Loucy (cell line): ENCODE results near the gene CLDN9.

Source experiments
- H2AFZ ChIP-seq: fragments of 200-600 bp; sonication (generic); 2 replicates; pipeline ENCODE4 v1.6.0; 2016; ENCODE audit warnings: antibody characterized with exemption, mild to moderate bottlenecking, low read length, moderate library complexity
- H3F3A ChIP-seq: fragments of 200-600 bp; 2 replicates; pipeline ENCODE4 v1.6.0; 2016; ENCODE audit warnings: antibody characterized with exemption, low read depth, mild to moderate bottlenecking
- H3K27me3 ChIP-seq: fragments of 200-600 bp; sonication (generic); 2 replicates; pipeline ENCODE4 v1.6.1; 2014; ENCODE audit warnings: low read length, mild to moderate bottlenecking; ENCODE audit not compliant: insufficient read depth, poor library complexity, severe bottlenecking
- H3K36me3 ChIP-seq: fragments of 200-600 bp; sonication (generic); 2 replicates; pipeline ENCODE4 v1.6.1; 2016; ENCODE audit warnings: low read length; ENCODE audit not compliant: insufficient read depth
- H3K4me1 ChIP-seq: fragments of 200-600 bp; sonication (generic); 2 replicates; pipeline ENCODE4 v1.5.1; 2014; ENCODE audit warnings: low read length, mild to moderate bottlenecking; ENCODE audit not compliant: insufficient read depth, poor library complexity, severe bottlenecking
- H3K4me2 ChIP-seq: fragments of 200-600 bp; sonication (generic); 2 replicates; pipeline ENCODE4 v1.6.0; 2014; ENCODE audit warnings: antibody characterized with exemption, low read length, low read depth, mild to moderate bottlenecking; ENCODE audit not compliant: poor library complexity, severe bottlenecking
- H3K4me3 ChIP-seq: fragments of 200-600 bp; sonication (generic); 2 replicates; pipeline ENCODE4 v1.5.1; 2014; ENCODE audit warnings: low read length, mild to moderate bottlenecking, mixed read lengths; ENCODE audit not compliant: poor library complexity, severe bottlenecking
- H3K79me2 ChIP-seq: fragments of 200-600 bp; sonication (generic); 2 replicates; pipeline ENCODE4 v1.6.1; 2014; ENCODE audit warnings: low read length; ENCODE audit not compliant: insufficient read depth
- H3K9ac ChIP-seq: fragments of 200-600 bp; sonication (generic); 2 replicates; pipeline ENCODE4 v1.6.0; 2014; ENCODE audit warnings: mild to moderate bottlenecking, low read depth, low read length, moderate library complexity; ENCODE audit not compliant: poor library complexity, severe bottlenecking
- H3K9me2 ChIP-seq: fragments of 200-600 bp; sonication (generic); replicated peaks from 2 replicates; pipeline ENCODE4 v1.6.1; 2016; ENCODE audit warnings: low read depth, low read length, mixed read lengths
- H3K9me3 ChIP-seq: fragments of 200-600 bp; sonication (generic); 2 replicates; pipeline ENCODE4 v1.6.1; 2014; ENCODE audit warnings: mild to moderate bottlenecking, antibody characterized with exemption, low read length, low read depth; ENCODE audit not compliant: insufficient read depth
- H4K20me1 ChIP-seq: fragments of 200-600 bp; sonication (generic); 2 replicates; pipeline ENCODE4 v1.6.0; 2014; ENCODE audit warnings: antibody characterized with exemption, low read length, mild to moderate bottlenecking; ENCODE audit not compliant: insufficient read depth, poor library complexity, severe bottlenecking
- EZH2phosphoT487 ChIP-seq: fragments of 200-600 bp; IDR thresholded peaks from 2 replicates; pipeline ENCODE4 v1.6.1; 2018; ENCODE audit warnings: antibody characterized with exemption, mild to moderate bottlenecking, moderate library complexity, borderline replicate concordance
- TF ChIP-seq, protein P1 (sequence below): fragments of 200-600 bp; sonication (generic); conservative IDR thresholded peaks from 2 replicates; pipeline ENCODE4 v1.5.1; 2014; ENCODE audit warnings: mild to moderate bottlenecking, antibody characterized with exemption, low read length

CLDN9 gene

DNA sequence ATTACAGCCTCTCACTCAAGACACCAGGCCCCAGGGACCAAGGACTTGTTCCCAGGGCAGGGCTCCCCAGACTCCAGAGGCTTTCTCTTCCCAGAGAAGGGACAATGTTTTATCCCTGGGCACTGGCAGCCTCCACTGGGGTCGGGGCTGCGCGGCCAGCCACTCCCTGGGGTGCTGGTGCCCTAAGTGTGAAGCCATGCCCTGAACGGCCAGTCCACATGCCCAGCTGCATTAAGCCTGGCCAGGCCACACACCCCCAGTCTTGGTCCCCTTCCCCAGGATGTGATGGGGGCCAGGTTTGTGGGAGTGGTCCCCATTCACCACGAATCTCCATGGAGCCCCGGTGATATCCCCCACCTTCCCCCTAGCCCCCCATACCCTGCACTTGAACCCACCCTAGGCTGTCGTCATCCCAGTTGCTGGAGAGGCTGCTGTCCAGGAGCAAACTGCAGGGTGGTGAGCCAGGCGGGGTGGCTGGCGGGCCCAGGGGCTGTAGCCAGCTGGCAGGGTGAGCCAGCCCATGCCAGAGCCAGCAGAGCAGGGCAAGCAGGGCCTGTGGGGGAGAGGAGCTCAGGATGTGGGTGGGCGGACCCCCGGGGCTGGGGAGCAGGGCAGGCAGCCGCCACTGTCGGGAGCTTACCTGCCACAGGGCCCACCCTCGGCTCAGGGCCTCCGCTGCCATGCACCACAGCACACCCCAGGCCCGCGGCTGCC is 39.0 kb upstream of the CLDN9 start:
- no peak overlapping the region for H3K4me3 ChIP-seq
- no peak overlapping the region for H3K9ac ChIP-seq
- peaks cover 2% of the 10 kb centered on the region for H3K4me1 ChIP-seq
- no peak for TF ChIP-seq EZH2phosphoT487
- TF ChIP-seq, protein P1, sequence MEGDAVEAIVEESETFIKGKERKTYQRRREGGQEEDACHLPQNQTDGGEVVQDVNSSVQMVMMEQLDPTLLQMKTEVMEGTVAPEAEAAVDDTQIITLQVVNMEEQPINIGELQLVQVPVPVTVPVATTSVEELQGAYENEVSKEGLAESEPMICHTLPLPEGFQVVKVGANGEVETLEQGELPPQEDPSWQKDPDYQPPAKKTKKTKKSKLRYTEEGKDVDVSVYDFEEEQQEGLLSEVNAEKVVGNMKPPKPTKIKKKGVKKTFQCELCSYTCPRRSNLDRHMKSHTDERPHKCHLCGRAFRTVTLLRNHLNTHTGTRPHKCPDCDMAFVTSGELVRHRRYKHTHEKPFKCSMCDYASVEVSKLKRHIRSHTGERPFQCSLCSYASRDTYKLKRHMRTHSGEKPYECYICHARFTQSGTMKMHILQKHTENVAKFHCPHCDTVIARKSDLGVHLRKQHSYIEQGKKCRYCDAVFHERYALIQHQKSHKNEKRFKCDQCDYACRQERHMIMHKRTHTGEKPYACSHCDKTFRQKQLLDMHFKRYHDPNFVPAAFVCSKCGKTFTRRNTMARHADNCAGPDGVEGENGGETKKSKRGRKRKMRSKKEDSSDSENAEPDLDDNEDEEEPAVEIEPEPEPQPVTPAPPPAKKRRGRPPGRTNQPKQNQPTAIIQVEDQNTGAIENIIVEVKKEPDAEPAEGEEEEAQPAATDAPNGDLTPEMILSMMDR, result no peak
- H2AFZ ChIP-seq, result no peak overlapping the region
- no peaks in the 10 kb centered on the region for H3F3A ChIP-seq
- no peaks in the 10 kb centered on the region for H3K9me2 ChIP-seq
- no peaks in the 10 kb centered on the region for H3K27me3 ChIP-seq
- no peaks in the 10 kb centered on the region for H3K9me3 ChIP-seq
- no peak overlapping the region for H3K4me2 ChIP-seq
- H3K79me2 ChIP-seq, result peaks cover 28% of the 10 kb centered on the region; the same call in 1 of the 2 replicates
- peaks cover 7% of the 10 kb centered on the region for H4K20me1 ChIP-seq
- H3K36me3 ChIP-seq, result no peaks in the 10 kb centered on the region

DNA sequence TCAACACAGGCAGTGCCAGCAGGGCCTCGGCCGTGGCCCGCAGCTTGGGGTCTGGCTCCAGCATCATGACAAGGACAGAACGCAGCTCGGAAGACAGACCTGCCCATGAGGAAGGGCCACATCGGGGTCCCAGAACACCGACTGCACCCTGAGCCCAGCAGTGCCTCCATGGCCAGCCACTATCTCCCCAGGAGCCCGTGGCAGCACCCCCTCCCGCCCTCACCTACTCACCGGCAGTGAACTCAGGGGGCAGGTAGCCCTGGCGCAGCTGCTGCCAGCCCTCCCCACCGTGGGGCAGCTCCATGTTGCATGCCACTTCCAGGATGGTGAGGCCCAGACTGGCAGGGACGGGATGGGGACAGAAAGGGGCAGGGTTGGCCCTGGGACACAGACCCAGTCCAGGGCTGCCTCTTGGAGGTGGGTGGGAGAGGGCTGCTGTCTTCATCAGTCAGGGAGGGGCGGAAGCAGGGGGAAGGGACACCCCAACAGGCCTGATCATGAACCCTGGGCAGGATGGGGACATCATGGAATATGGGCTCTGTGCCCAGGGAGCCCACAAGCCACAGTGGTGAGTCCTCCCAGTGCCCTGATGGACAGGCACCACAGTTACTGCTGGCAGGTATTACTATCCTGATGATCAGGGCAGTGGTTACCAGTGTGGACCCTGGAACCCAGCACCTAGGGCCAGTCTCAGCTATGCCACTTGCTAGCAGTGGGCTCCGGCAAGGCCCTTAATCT is 38.2 kb upstream of the CLDN9 start:
- H3K9me3 ChIP-seq, result no peaks in the 10 kb centered on the region
- H3K9ac ChIP-seq, result no peak overlapping the region
- H3K4me3 ChIP-seq, result no peak overlapping the region
- peaks cover 7% of the 10 kb centered on the region for H4K20me1 ChIP-seq
- H2AFZ ChIP-seq, result no peak overlapping the region
- no peaks in the 10 kb centered on the region for H3K27me3 ChIP-seq
- H3K4me2 ChIP-seq, result no peak overlapping the region
- H3K36me3 ChIP-seq, result no peaks in the 10 kb centered on the region
- no peak for TF ChIP-seq EZH2phosphoT487
- TF ChIP-seq, protein P1, result no peak
- no peaks in the 10 kb centered on the region for H3F3A ChIP-seq
- H3K4me1 ChIP-seq, result peaks cover 2% of the 10 kb centered on the region
- peaks cover 31% of the 10 kb centered on the region for H3K79me2 ChIP-seq
- no peaks in the 10 kb centered on the region for H3K9me2 ChIP-seq

DNA sequence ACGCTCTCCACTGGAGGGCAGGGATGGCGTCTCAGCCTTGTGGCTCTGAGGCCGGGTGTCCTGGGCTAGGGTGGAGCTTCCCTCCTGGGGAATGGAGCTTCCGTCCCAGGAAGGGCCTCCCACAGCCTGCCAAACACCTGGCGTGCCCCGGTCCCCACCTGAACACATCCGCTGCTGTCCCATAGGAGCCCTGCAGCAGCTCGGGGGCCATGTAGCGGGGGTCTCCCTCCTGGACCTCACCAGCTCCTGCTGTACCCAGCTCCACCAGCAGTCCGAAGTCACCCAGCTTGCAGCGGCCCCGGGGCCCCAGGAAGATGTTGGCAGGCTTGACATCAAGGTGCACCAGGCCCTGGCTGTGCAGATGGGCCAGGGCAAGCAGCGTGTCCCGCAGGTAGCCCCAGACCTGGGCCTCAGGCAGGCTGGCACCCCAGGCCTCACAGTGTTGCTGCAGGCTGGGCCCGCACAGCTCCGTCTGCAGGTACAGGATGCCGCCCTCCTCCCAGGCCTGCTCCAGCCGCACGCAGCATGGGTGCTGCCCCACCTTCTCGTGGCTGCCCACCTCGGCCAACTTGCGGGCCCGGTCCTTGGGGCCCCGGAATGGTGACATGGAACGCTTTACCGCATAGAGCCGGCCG is 37.4 kb upstream of the CLDN9 start:
- H4K20me1 ChIP-seq, result peaks cover 7% of the 10 kb centered on the region
- no peak overlapping the region for H3K4me3 ChIP-seq
- peaks cover 36% of the 10 kb centered on the region for H3K79me2 ChIP-seq
- TF ChIP-seq EZH2phosphoT487, result no peak
- TF ChIP-seq, protein P1, result no peak
- no peaks in the 10 kb centered on the region for H3K36me3 ChIP-seq
- peaks cover 2% of the 10 kb centered on the region for H3K4me1 ChIP-seq
- no peak overlapping the region for H2AFZ ChIP-seq
- H3K4me2 ChIP-seq, result no peak overlapping the region
- no peaks in the 10 kb centered on the region for H3K9me2 ChIP-seq
- H3F3A ChIP-seq, result no peaks in the 10 kb centered on the region
- H3K9ac ChIP-seq, result no peak overlapping the region
- H3K9me3 ChIP-seq, result no peaks in the 10 kb centered on the region
- no peaks in the 10 kb centered on the region for H3K27me3 ChIP-seq
